Common myeloid progenitor, CD34-positive (primary cell): ENCODE data around the gene MACROD2.

Experiments
- CTCF ChIA-PET: fragments of 350-600 bp; sonication (Branson Sonifier 250); formaldehyde crosslinking; loops from one replicate; lab custom pipeline; 2021; ENCODE audit warnings: antibody characterized with exemption; lab: Charles Lee
- POLR2A ChIA-PET: fragments of 350-600 bp; sonication (Branson Sonifier 250); formaldehyde crosslinking; loops from one replicate; lab custom pipeline; 2021; ENCODE audit warnings: antibody characterized with exemption; lab: Charles Lee
- DNase-seq, 3 donors: peaks; one replicate each; pipeline versions ENCODE4 v3.0.0 to v3.0.0-alpha.2; 2013
- H3K27ac ChIP-seq, 2 experiments: 1 replicate in 1 of 2; 2 replicates in 1 of 2; pipeline ENCODE4 v1.7.0; 2013; ENCODE audit warnings: inconsistent platforms in 2 of 2, low read length in 2 of 2, mild to moderate bottlenecking in 2 of 2, low read depth in 1 of 2, moderate library complexity in 1 of 2; ENCODE audit not compliant: severe bottlenecking in 2 of 2, insufficient read depth in 1 of 2, poor library complexity in 1 of 2
- H3K27me3 ChIP-seq, 5 experiments: replicated peaks in 2 of 5; 1 replicate in 3 of 5; 2 replicates in 2 of 5; pipeline versions ENCODE4 v1.6.1 to v1.7.0; 2013; ENCODE audit warnings: low read length in 4 of 5, mild to moderate bottlenecking in 2 of 5, moderate library complexity in 2 of 5, inconsistent platforms in 1 of 5; ENCODE audit not compliant: insufficient read depth in 5 of 5, control insufficient read depth in 4 of 5
- H3K36me3 ChIP-seq, 4 experiments: 1 replicate in 2 of 4; 2 replicates in 2 of 4; pipeline versions ENCODE4 v1.6.1 to v1.7.0; 2013; ENCODE audit warnings: low read length in 3 of 4, control low read depth in 1 of 4, mild to moderate bottlenecking in 1 of 4; ENCODE audit not compliant: control insufficient read depth in 4 of 4, insufficient read depth in 4 of 4
- H3K4me1 ChIP-seq, 4 experiments: 1 replicate in 3 of 4; 2 replicates in 1 of 4; pipeline versions ENCODE4 v1.6.1 to v1.7.1; 2013; ENCODE audit warnings: low read length in 3 of 4, mild to moderate bottlenecking in 3 of 4, control low read depth in 1 of 4, inconsistent platforms in 1 of 4, moderate library complexity in 1 of 4; ENCODE audit not compliant: control insufficient read depth in 4 of 4, insufficient read depth in 4 of 4; ENCODE audit errors: control extremely low read depth in 1 of 4
- H3K4me3 ChIP-seq, 7 experiments: 1 replicate in 4 of 7; 2 replicates in 3 of 7; pipeline versions ENCODE4 v1.5.1 to v1.7.0; 2013; ENCODE audit warnings: mild to moderate bottlenecking in 7 of 7, low read length in 6 of 7, moderate library complexity in 6 of 7, inconsistent platforms in 2 of 7, low read depth in 2 of 7, control low read depth in 1 of 7; ENCODE audit not compliant: insufficient read depth in 4 of 7, control insufficient read depth in 1 of 7; ENCODE audit errors: extremely low read depth in 1 of 7
- H3K9me3 ChIP-seq, 5 experiments: 1 replicate in 4 of 5; 2 replicates in 1 of 5; pipeline versions ENCODE4 v1.6.1 to v1.7.1; 2013; ENCODE audit warnings: low read length in 4 of 5, mild to moderate bottlenecking in 2 of 5, inconsistent platforms in 1 of 5, low read depth in 1 of 5, moderate library complexity in 1 of 5; ENCODE audit not compliant: control insufficient read depth in 4 of 5, insufficient read depth in 2 of 5; ENCODE audit errors: control extremely low read depth in 1 of 5
- WGBS: methylation state at CpG from one replicate; pipeline ENCODE4 v1.1.5; 2013; ENCODE audit not compliant: insufficient coverage; 5-methylcytosine and 5-hydroxymethylcytosine counted together

Gene MACROD2

DNA sequence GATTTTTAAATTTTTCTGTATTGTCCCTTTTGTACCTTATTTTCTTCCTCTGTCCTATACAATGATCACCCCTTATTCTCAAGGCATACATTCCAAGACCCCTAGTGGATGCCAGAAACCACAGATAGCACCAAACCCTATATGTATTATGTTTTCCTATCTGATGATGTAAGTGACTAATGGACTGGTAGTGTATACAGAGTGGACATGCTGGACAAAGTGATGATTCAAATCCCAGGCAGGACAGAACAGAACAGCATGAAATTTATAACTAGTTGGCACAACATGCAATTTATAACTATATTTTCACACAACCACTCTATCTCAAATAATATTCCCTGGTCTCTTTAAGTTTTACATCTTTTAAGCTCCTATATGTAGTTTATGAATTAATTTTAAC, 547.7 kb downstream of the MACROD2 start:
- DNase-seq, result no peak
- H3K27ac ChIP-seq, result no peak overlapping the region
- H3K27me3 ChIP-seq, result no peaks in the 10 kb centered on the region
- POLR2A ChIA-PET, result no interaction called here
- no peak overlapping the region for H3K4me3 ChIP-seq
- no peaks in the 10 kb centered on the region for H3K36me3 ChIP-seq
- H3K9me3 ChIP-seq, result no peaks in the 10 kb centered on the region
- peaks cover 0 to under 1% (median 0%) of the 10 kb centered on the region in 4 experiments for H3K4me1 ChIP-seq
- CTCF ChIA-PET, result no interaction called here

DNA sequence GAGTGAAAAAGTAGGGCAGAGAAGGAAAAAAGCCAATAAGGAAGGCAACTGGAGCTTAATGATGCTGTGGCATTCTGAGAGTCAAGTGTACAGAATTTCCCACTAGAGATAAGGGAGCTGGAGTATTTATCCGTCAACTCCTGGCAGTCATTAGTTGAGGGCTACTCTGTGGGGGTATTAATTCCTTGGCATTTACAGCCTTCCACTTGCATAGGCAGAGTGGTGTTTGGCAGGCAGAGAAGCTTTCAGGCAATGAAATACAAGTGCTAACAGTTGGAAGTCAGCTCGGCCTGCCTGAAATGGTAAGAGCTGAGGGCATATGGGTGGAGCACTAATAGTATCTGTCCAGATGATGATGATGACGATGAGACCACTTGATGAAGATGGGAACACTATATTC, 549.4 kb downstream of the MACROD2 start:
- POLR2A ChIA-PET, result no interaction called here
- no peaks in the 10 kb centered on the region for H3K9me3 ChIP-seq
- no peaks in the 10 kb centered on the region for H3K27me3 ChIP-seq
- H3K27ac ChIP-seq, result no peak overlapping the region
- no peak overlapping the region for H3K4me3 ChIP-seq
- no peaks in the 10 kb centered on the region for H3K36me3 ChIP-seq
- DNase-seq, result no peak
- CTCF ChIA-PET, result interaction anchor here (0.7 kb wide), 2 partner anchors 15 to 40 kb away, joined by 3 read pairs; no protein-coding TSS in a partner anchor
- no peaks in the 10 kb centered on the region for H3K4me1 ChIP-seq
- 44% methylated on average over 2 of the region's 3 CpGs for WGBS

DNA sequence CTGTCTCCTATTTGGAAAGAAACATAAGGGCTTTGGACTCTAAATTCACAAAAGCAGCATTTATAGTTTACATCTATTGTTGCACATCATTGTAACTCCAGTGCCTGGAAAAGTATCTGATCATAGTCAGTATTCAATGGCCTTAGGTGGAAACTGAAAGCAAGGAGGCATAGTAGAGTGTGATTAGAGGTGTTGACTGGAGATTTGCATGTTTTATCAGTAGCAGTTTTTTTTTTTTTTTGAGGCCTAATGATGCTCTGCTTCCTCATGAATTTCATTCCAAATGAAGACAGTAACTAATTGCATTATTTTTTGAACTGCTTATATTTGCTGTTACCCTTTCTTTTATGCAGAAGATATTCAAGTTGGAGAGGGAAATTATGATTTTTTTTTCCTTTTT, 555.3 kb downstream of the MACROD2 start:
- POLR2A ChIA-PET, result no interaction called here
- Histone ChIP-seq H3K27me3 (no peaks in the 10 kb centered on the region), H3K4me3 (no peak overlapping the region), H3K36me3 (no peaks in the 10 kb centered on the region), H3K4me1 (no peaks in the 10 kb centered on the region), H3K27ac (no peak overlapping the region), H3K9me3 (no peaks in the 10 kb centered on the region)
- DNase-seq, result no peak
- CTCF ChIA-PET, result no interaction called here

DNA sequence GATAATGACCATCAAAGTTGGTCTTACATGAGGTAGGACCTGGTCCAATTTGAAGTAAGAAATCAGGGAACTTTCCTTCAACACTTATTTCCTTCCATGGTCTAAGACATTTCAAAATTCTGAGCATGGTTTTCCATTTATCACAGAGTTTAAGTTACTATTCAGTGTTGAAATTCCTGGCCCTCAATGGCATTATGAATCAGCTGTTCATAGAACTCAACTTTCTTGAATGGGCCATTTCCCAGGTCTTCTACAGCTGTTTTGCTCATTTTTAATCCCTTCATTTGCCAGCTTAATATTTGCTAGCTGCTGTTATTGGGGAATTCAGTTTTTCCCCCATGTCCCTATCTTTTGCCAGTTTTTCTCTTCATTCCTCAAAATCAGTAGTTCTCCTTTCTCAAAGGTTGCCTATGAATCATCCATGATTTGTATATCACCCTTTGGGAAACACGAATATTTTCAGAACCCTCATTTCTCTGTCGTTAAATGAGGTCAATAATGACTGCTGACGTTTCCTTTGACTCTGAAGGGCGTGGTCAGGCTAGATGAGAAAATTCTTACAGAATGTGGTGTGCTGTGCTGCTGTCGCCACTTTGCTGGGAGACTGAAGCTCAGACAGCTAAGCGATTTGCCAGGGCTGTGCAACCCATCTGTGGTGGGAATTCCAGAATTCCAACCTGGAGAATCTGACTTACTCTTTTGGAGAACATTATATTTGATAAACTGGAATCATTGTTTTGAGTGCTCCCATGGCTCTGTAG, 558.6 kb downstream of the MACROD2 start:
- H3K9me3 ChIP-seq, result no peaks in the 10 kb centered on the region
- CTCF ChIA-PET, result no interaction called here

DNA sequence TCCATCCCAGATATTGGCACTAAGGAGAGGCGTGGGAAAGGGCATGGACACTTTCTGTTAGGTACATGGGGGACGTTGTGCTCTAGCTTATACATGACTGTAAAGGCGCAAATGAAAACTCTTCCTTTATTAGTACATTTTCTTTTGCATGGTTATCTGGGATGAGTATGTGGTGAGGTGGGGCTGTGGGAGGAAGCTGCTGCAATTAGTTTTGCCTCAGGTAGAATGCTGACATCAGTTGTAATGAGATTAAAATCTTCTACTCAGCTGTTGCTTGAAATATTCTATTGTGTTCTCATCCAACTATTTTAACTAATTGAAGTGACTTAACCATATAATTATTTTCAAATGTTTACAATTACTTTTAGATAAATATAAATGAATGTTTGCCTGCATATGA, 560.4 kb downstream of the MACROD2 start:
- CTCF ChIA-PET, result no interaction called here
- no peaks in the 10 kb centered on the region for H3K27me3 ChIP-seq

More for the DNA sequence above, 558.6 kb downstream of the MACROD2 start:
- Histone ChIP-seq H3K4me3 (no peak overlapping the region), H3K27ac (no peak overlapping the region), H3K36me3 (no peaks in the 10 kb centered on the region), H3K4me1 (no peaks in the 10 kb centered on the region), H3K27me3 (no peaks in the 10 kb centered on the region)
- POLR2A ChIA-PET, result no interaction called here
- no peak for DNase-seq
- WGBS, result 87% methylated on average over 5 of the region's 6 CpGs

DNA sequence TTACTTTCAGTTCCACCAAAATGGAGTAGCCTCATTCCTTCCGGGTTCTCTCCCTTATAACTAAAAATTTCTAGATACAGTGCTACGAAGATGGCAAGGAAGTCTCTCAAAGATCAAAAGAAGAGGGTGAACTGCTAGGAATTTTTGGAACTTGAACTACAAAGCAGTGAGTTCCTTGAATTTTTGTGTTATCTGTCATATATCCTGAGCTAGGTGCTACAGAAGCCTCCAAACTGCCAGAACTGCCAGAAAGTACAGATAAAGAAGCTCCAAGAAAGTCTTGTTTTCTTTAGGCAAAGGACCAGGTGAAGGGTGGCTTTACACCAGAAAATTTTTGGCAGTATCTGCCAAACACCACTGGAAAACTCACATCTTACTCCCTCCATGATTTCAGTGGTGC, 560.9 kb downstream of the MACROD2 start:
- Histone ChIP-seq H3K4me3 (no peak overlapping the region), H3K9me3 (no peaks in the 10 kb centered on the region), H3K4me1 (no peaks in the 10 kb centered on the region), H3K36me3 (no peaks in the 10 kb centered on the region), H3K27ac (no peak overlapping the region), H3K27me3 (no peaks in the 10 kb centered on the region)
- ChIA-PET CTCF (no interaction called here), POLR2A (no interaction called here)
- WGBS, result 88% methylated on average over 1 of the region's 2 CpGs
- DNase-seq, result no peak

More for the DNA sequence above, 560.4 kb downstream of the MACROD2 start:
- WGBS, result no CpG with 5 or more reads among the region's 3 CpGs
- H3K27ac ChIP-seq, result no peak overlapping the region
- no peaks in the 10 kb centered on the region for H3K4me1 ChIP-seq
- no peaks in the 10 kb centered on the region for H3K36me3 ChIP-seq
- POLR2A ChIA-PET, result no interaction called here
- H3K9me3 ChIP-seq, result no peaks in the 10 kb centered on the region
- DNase-seq, result no peak
- no peak overlapping the region for H3K4me3 ChIP-seq

DNA sequence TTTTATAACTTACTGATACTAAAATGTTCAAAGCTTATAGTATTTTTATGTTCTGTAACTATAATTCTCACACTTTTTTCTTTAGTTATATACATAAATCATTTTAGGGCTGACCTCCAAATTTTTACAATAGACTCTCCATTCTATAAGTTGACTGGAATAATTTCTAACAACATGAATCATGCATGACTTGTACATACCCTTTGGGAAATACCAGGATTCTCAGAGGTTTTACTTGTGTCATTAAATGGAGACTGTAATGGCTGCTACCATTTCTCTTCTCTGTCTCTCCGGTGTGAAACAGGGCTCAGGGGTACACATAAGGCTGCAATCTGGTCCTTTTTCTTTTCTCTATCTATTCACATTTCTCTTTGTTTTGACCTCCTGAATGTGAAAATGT, 564.3 kb downstream of the MACROD2 start:
- no CpG with 5 or more reads among the region's 1 CpG for WGBS
- no peak for DNase-seq
- no peak overlapping the region for H3K27ac ChIP-seq
- no peaks in the 10 kb centered on the region for H3K36me3 ChIP-seq
- peaks cover 0 to 2% (median 0%) of the 10 kb centered on the region in 5 experiments for H3K9me3 ChIP-seq
- POLR2A ChIA-PET, result no interaction called here
- H3K4me1 ChIP-seq, result no peaks in the 10 kb centered on the region
- no peak overlapping the region for H3K4me3 ChIP-seq
- H3K27me3 ChIP-seq, result no peaks in the 10 kb centered on the region
- CTCF ChIA-PET, result no interaction called here
